Gastroesophageal sphincter (tissue), 4 donors: ENCODE data around the gene SYNGAP1. TPM values are rescaled to one million over a fixed set of nuclear protein-coding genes. Genes with fewer than 3 reads are reported as not detected.

Source experiments
- ATAC-seq: fragments of 150-250 bp; one replicate; pipeline ENCODE4 v1.9.1; 2016; ENCODE audit warnings: mild to moderate bottlenecking, moderate library complexity
- H3K27ac ChIP-seq, 4 donors: fragments of 200-600 bp; sonication (generic) in 3 of 4; 1 replicate in 3 of 4; 2 replicates in 1 of 4; pipeline ENCODE4 v1.5.1; 2016 to 2019
- H3K27me3 ChIP-seq: fragments of 200-600 bp; sonication (generic); one replicate; pipeline ENCODE4 v1.5.1; 2019
- H3K36me3 ChIP-seq, 2 donors: fragments of 200-600 bp; sonication (generic); one replicate each; pipeline ENCODE4 v1.5.1; 2019; ENCODE audit warnings: control low read depth in 1 of 2
- H3K4me1 ChIP-seq, 3 donors: fragments of 200-600 bp; sonication (generic); 1 replicate in 2 of 3; 2 replicates in 1 of 3; pipeline ENCODE4 v1.5.1; 2016 to 2019; ENCODE audit warnings: control low read depth in 2 of 3
- H3K4me3 ChIP-seq, 2 donors: fragments of 200-600 bp; sonication (generic); one replicate each; pipeline ENCODE4 v1.5.1; 2019; ENCODE audit warnings: mild to moderate bottlenecking in 1 of 2, moderate library complexity in 1 of 2
- H3K9me3 ChIP-seq, 3 donors: fragments of 200-600 bp; sonication (generic); one replicate each; pipeline ENCODE4 v1.5.1; 2017 to 2019; ENCODE audit warnings: control low read depth in 2 of 3
- EP300 ChIP-seq: sonication (generic); formaldehyde crosslinking; IDR thresholded peaks from one replicate; pipeline ENCODE4 v1.6.1; 2017; ENCODE audit warnings: antibody characterized with exemption, mild to moderate bottlenecking
- POLR2A ChIP-seq, 2 donors: fragments of 450-650 bp; IDR thresholded peaks; one replicate each; pipeline ENCODE4 v1.6.1; 2017; ENCODE audit warnings: antibody characterized with exemption in 2 of 2, mild to moderate bottlenecking in 2 of 2, moderate library complexity in 1 of 2
- POLR2AphosphoS5 ChIP-seq: sonication (generic); formaldehyde crosslinking; IDR thresholded peaks from one replicate; pipeline ENCODE4 v1.6.1; 2017; ENCODE audit warnings: antibody characterized with exemption
- WGBS, 2 donors: methylation state at CpG; one replicate each; pipeline ENCODE4 v1.1.5; 2018; ENCODE audit warnings: low coverage in 1 of 2; 5-methylcytosine and 5-hydroxymethylcytosine counted together
- total RNA-seq, 4 donors: library from RNA; depleted of rRNA; stranded (reverse); fragments of >200 nt; gene quantifications; one replicate each; pipeline ENCODE4 v1.1.0, GENCODE V29; 2016
- TF ChIP-seq, protein P1 (sequence below), 4 experiments: fragments of 200-600 bp in 2 of 4; fragments of 450-650 bp in 2 of 4; sonication (generic) in 1 of 4; IDR thresholded peaks; one replicate each; pipeline ENCODE4 v1.5.1; 2017 to 2019; ENCODE audit warnings: antibody characterized with exemption in 4 of 4, mild to moderate bottlenecking in 2 of 4, moderate library complexity in 2 of 4

The SYNGAP1 gene
- total RNA-seq, 4 donors from 2014 or later: 9.1 to 15.9 (median 12.7) TPM

GRCh38 chr6:33456156-33456555, 36.3 kb downstream of the SYNGAP1 start:
- no peak for TF ChIP-seq EP300
- TF ChIP-seq POLR2AphosphoS5: no peak
- TF ChIP-seq, protein P1, sequence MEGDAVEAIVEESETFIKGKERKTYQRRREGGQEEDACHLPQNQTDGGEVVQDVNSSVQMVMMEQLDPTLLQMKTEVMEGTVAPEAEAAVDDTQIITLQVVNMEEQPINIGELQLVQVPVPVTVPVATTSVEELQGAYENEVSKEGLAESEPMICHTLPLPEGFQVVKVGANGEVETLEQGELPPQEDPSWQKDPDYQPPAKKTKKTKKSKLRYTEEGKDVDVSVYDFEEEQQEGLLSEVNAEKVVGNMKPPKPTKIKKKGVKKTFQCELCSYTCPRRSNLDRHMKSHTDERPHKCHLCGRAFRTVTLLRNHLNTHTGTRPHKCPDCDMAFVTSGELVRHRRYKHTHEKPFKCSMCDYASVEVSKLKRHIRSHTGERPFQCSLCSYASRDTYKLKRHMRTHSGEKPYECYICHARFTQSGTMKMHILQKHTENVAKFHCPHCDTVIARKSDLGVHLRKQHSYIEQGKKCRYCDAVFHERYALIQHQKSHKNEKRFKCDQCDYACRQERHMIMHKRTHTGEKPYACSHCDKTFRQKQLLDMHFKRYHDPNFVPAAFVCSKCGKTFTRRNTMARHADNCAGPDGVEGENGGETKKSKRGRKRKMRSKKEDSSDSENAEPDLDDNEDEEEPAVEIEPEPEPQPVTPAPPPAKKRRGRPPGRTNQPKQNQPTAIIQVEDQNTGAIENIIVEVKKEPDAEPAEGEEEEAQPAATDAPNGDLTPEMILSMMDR (IDR thresholded peaks at IDR 0.05): no peak
- no peak for TF ChIP-seq POLR2A (IDR thresholded peaks at IDR 0.05)
- Histone ChIP-seq H3K27me3 (no peaks in the 10 kb centered on the region), H3K9me3 (no peaks in the 10 kb centered on the region), H3K4me1 (peaks cover 0 to 35% (median 10%) of the 10 kb centered on the region in 3 donors), H3K36me3 (peaks cover 0 to 31% of the 10 kb centered on the region in 2 donors), H3K4me3 (no peak overlapping the region), H3K27ac (no peak overlapping the region)
- WGBS, 2 donors: 94 to 100% methylated on average over 1 to 10 of the region's 12 CpGs
- no peak for ATAC-seq

- H3K4me1 ChIP-seq: peaks cover 0 to 18% (median 5%) of the 10 kb centered on the region in 3 donors
- TF ChIP-seq POLR2A (IDR thresholded peaks at IDR 0.05) (no peak), POLR2AphosphoS5 (no peak)
- TF ChIP-seq, protein P1 (IDR thresholded peaks at IDR 0.05): no peak
- peaks cover 0 to 23% of the 10 kb centered on the region in 2 donors for H3K36me3 ChIP-seq
- ATAC-seq: no peak
- H3K9me3 ChIP-seq: no peaks in the 10 kb centered on the region
- WGBS, 2 donors: 53% methylated on average over 3 of the region's 3 CpGs; no CpG with 5 or more reads in 1 of the 2 donors
- no peaks in the 10 kb centered on the region for H3K27me3 ChIP-seq
- H3K4me3 ChIP-seq: no peak overlapping the region
- H3K27ac ChIP-seq: no peak overlapping the region
These were observed 38.8 kb downstream of the SYNGAP1 start for GRCh38 chr6:33458676-33459075.

DNA sequence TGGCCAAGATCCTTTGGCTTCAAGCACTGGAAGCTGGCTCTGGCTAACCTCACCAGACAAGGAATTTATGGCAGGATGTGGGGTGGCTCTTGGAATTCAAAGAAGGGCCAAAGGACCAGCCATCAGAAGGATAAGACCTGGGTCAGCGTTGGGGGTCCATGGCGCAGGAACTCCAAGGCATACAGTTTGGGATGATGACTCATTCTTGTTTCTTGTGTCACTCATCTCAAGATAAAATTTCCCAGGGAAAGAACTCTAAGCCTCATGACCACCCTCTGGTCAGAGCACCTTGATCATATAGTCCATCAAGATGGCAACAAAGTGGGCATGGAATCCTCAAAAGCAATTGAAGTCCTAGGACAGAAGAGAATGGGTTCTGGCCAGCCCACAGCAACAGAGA, 39.4 kb downstream of the SYNGAP1 start:
- no peaks in the 10 kb centered on the region for H3K27me3 ChIP-seq
- H3K9me3 ChIP-seq: no peaks in the 10 kb centered on the region
- WGBS, 2 donors: 100% methylated on average over 2 of the region's 2 CpGs; no CpG with 5 or more reads in 1 of the 2 donors
- H3K4me1 ChIP-seq: peaks cover 0 to 15% (median 5%) of the 10 kb centered on the region in 3 donors
- no peak overlapping the region for H3K27ac ChIP-seq
- no peak for TF ChIP-seq POLR2AphosphoS5
- TF ChIP-seq EP300: no peak
- no peak for TF ChIP-seq POLR2A (IDR thresholded peaks at IDR 0.05)
- TF ChIP-seq, protein P1 (IDR thresholded peaks at IDR 0.05): no peak
- ATAC-seq: no peak
- H3K4me3 ChIP-seq: no peak overlapping the region
- H3K36me3 ChIP-seq: peaks cover 0 to 23% of the 10 kb centered on the region in 2 donors

DNA sequence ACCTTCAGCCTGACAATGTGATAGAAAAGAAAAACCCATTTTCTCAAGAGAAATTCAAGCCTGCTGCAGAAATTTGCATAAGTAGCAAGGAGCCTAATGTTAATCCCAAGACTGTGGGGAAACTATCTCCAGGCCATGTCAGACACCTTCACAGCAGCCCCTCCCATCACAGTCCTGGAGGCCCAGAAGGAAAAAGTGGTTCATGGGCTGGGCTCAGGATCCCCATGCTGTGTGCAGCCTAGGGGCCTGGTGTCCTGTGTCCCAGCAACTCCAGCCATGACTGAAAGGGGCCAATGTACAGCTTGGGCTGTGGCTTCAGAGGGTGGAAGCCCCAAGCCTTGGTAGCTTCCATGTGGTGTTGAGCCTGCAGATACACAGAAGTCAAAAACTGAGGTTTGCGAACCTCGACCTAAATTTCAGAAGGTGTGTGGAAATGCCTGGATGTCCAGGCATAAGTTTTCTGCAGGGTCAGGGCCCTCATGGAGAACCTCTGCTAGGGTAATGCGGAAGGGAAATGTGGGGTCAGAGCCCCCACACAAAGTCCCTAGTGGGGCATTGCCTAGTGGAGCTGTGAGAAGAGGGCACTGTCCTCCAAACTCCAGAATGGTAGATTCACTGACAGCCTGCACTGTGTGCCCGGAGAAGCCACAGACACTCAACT, 46.3 kb downstream of the SYNGAP1 start:
- no peaks in the 10 kb centered on the region for H3K9me3 ChIP-seq
- TF ChIP-seq POLR2A (IDR thresholded peaks at IDR 0.05): no peak
- no peak for TF ChIP-seq EP300
- TF ChIP-seq, protein P1 (IDR thresholded peaks at IDR 0.05): no peak
- no peak for TF ChIP-seq POLR2AphosphoS5
- no peaks in the 10 kb centered on the region for H3K36me3 ChIP-seq
- no peak overlapping the region for H3K4me3 ChIP-seq
- WGBS, 2 donors: 100% methylated on average over 2 of the region's 4 CpGs; no CpG with 5 or more reads in 1 of the 2 donors
- H3K4me1 ChIP-seq: no peaks in the 10 kb centered on the region
- no peak overlapping the region for H3K27ac ChIP-seq
- H3K27me3 ChIP-seq: no peaks in the 10 kb centered on the region
- no peak for ATAC-seq

DNA sequence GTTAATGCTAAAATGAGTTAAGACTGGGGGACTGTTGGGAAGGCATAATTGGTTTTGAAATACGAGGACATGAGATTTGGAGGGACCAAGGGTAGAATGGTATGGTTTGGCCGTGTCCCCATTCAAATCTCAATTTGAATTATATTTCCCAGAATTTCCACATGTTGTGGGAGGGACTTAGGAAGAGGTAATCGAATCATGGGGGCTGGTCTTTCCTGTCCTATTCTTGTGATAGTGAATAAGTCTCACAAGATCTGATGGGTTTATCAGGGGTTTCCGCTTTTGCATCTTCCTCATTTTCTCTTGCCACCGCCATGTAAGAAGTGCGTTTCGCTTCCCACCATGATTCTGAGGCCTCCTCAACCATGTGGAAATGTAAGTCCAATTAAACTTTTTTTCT, 47.2 kb downstream of the SYNGAP1 start:
- 58 to 71% methylated on average over 4 to 7 of the region's 7 CpGs for WGBS, 2 donors
- no peaks in the 10 kb centered on the region for H3K9me3 ChIP-seq
- H3K27ac ChIP-seq: no peak overlapping the region
- no peaks in the 10 kb centered on the region for H3K27me3 ChIP-seq
- no peaks in the 10 kb centered on the region for H3K36me3 ChIP-seq
- no peak for ATAC-seq
- H3K4me3 ChIP-seq: no peak overlapping the region
- TF ChIP-seq POLR2AphosphoS5 (no peak), POLR2A (IDR thresholded peaks at IDR 0.05) (no peak), EP300 (no peak)
- TF ChIP-seq, protein P1 (IDR thresholded peaks at IDR 0.05): no peak
- no peaks in the 10 kb centered on the region for H3K4me1 ChIP-seq
